ENCODE measurements around the gene TM7SF2. TPM values are rescaled to one million over a fixed set of nuclear protein-coding genes. Genes with fewer than 3 reads are reported as not detected.
"Not testable (repeated sequence)": the region's sequence is repeated elsewhere in the genome, so short reads cannot be mapped to it uniquely, and the experiment has no call there.

Gene TM7SF2
- total and polyA plus RNA-seq, 12 donors, result 18.5 to 87.8 (median 69.5) TPM

- intact Hi-C loops (cut with DNase I), result loop anchor here in 1 of 10 donors (5.0 kb wide), 1 partner anchor 35 kb away; the partner anchor contains the start of gene CAPN1
- TF ChIP-seq CTCF (IDR thresholded peaks at IDR 0.05), result no peak
- 66 to 78% methylated on average over 2 of the region's 2 CpGs for WGBS, 2 donors
- H3K9me3 ChIP-seq, result peaks cover 0 to 7% (median 0%) of the 10 kb centered on the region in 11 donors
- H3K36me3 ChIP-seq, result no peaks in the 10 kb centered on the region
- no peaks in the 10 kb centered on the region for H3K27me3 ChIP-seq
- no peak for ATAC-seq
- peaks cover 0 to 27% (median 11%) of the 10 kb centered on the region in 9 donors for H3K4me1 ChIP-seq
- no peak overlapping the region for H3K4me3 ChIP-seq
- no peak for DNase-seq
- no peak overlapping the region for H3K27ac ChIP-seq
Observed at GRCh38 chr11:65147352-65148075, 35.8 kb downstream of the TM7SF2 start.

- 87 to 88% methylated on average over 5 of the region's 5 CpGs for WGBS, 2 donors
- intact Hi-C loops (cut with DNase I), result loop anchor here in 1 of 10 donors (5.0 kb wide), 1 partner anchor 34 kb away; the partner anchor contains the start of gene CAPN1
- H3K36me3 ChIP-seq, result no peaks in the 10 kb centered on the region
- no peak for TF ChIP-seq CTCF (IDR thresholded peaks at IDR 0.05)
- no peak overlapping the region for H3K4me3 ChIP-seq
- peaks cover 0 to 32% (median 11%) of the 10 kb centered on the region in 9 donors for H3K4me1 ChIP-seq
- H3K27me3 ChIP-seq, result no peaks in the 10 kb centered on the region
- H3K27ac ChIP-seq, result no peak overlapping the region
- ATAC-seq (no peak), DNase-seq (no peak)
- peaks cover 0 to 7% (median 0%) of the 10 kb centered on the region in 11 donors for H3K9me3 ChIP-seq
Observed at GRCh38 chr11:65148657-65149056, 37.0 kb downstream of the TM7SF2 start.

GRCh38 chr11:65150131-65150508 is 38.4 kb downstream of the TM7SF2 start:
- DNase-seq; H3K4me3 ChIP-seq; H3K36me3 ChIP-seq; intact Hi-C loops (cut with DNase I); H3K27me3 ChIP-seq; H3K9me3 ChIP-seq: not testable (repeated sequence)
- 84 to 88% methylated on average over 10 of the region's 10 CpGs for WGBS, 2 donors
- ATAC-seq, result peak in 1 of 8 donors; percentile 15
- peaks cover 0 to 32% (median 11%) of the 10 kb centered on the region in 9 donors for H3K4me1 ChIP-seq
- peak overlapping the region; percentile 46 to 82 (median 71) for H3K27ac ChIP-seq

- no peaks in the 10 kb centered on the region for H3K27me3 ChIP-seq
- H3K4me1 ChIP-seq, result peaks cover 0 to 32% (median 11%) of the 10 kb centered on the region in 9 donors
- H3K27ac ChIP-seq, result peak overlapping the region; percentile 46 to 82 (median 71)
- H3K36me3 ChIP-seq, result no peaks in the 10 kb centered on the region
- peak; percentile 75 to 81 for DNase-seq
- intact Hi-C loops (cut with DNase I), result no loop called here
- peak; percentile 81 to 98 (median 94) for ATAC-seq
- H3K9me3 ChIP-seq, result peaks cover 0 to 7% (median 0%) of the 10 kb centered on the region in 11 donors
- H3K4me3 ChIP-seq, result no peak overlapping the region
- 26 to 29% methylated on average over 12 of the region's 12 CpGs for WGBS, 2 donors
- no peak for TF ChIP-seq CTCF (IDR thresholded peaks at IDR 0.05)
Observed at GRCh38 chr11:65150509-65151299, 39.0 kb downstream of the TM7SF2 start.
